ENCODE measurements around the gene AGBL5.

AGBL5 gene

DNA sequence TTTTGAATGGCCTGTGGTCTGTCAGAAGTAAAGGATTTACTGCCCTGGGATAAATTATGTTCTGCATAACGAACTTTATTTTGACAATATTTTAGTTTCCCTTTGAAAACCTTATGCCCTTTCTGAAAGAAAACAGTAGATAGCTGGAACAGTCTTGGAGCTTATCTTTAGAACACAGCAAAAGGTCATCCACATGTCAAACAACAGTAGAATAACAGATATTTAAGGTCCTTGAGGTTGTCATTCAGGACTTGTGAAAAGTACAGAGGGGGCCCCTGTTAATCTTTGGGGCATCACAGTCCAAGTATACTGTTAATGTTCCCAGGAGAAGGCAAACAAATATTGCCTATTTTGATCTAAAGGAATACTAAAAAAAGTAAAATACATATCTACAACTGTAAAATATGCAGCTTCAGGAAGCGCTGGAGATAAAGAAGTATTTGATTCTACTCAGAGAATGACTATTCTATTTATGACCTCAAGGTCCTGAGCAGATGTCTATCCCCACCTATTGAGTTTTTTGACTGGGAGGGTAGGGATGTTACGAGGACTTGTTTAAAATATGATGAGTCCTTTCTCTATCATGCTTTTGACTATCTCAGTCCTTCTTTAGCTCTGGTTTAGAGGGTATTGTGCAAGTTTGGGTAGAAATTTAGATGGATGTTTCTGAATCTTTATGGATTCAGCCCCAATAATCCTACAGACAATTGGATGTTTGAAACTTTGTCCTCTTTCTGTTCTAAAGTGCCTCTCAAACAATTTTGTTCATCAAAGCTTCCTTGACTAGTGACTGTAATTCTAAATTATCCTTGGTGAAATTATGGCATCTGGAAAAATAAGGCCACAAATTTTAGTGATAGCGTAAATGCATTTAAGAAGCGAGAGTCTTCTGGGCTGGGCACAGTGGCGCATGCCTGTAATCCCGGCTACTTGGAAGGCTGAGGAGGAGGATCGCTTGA is 43.8 kb upstream of the AGBL5 start:
- ChIA-PET CTCF (interaction anchor here (1.2 to 18.4 kb wide), 4 partner anchors 9 to 162 kb away, joined by 3 to 663 read pairs (median 11); partner anchors contain the start of gene MAPRE3), POLR2A (no interaction called here)
- H3K4me3 ChIP-seq (ENCODE audit: low read depth, low read length): no peak overlapping the region
- TF ChIP-seq, protein P1, sequence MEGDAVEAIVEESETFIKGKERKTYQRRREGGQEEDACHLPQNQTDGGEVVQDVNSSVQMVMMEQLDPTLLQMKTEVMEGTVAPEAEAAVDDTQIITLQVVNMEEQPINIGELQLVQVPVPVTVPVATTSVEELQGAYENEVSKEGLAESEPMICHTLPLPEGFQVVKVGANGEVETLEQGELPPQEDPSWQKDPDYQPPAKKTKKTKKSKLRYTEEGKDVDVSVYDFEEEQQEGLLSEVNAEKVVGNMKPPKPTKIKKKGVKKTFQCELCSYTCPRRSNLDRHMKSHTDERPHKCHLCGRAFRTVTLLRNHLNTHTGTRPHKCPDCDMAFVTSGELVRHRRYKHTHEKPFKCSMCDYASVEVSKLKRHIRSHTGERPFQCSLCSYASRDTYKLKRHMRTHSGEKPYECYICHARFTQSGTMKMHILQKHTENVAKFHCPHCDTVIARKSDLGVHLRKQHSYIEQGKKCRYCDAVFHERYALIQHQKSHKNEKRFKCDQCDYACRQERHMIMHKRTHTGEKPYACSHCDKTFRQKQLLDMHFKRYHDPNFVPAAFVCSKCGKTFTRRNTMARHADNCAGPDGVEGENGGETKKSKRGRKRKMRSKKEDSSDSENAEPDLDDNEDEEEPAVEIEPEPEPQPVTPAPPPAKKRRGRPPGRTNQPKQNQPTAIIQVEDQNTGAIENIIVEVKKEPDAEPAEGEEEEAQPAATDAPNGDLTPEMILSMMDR (IDR thresholded peaks at IDR 0.05; ENCODE audit: insufficient read depth, low read length, missing control alignments): no peak
- DNase-seq (ENCODE audit: low read depth, low spot score): no peak

DNA sequence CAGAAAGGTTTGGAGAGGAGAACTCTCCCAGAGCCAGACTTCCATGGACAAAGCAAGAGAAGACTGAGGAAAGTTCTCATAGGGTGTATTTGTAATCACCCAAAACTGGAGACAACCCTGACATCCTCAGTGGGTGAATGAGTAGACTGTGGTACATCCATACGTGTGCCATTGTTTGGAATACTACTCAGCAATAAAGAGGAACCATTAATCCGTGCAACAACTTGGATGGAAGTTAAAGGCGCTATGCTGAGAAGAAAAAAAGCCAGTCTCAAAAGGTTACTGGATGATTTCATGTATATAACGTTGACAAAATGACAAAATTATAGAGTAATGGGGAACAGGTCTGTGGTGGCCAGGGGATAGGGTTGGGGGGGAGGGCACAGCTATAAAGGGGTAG is 42.8 kb upstream of the AGBL5 start:
- CTCF ChIA-PET: interaction anchor here (1.4 to 18.4 kb wide), 4 partner anchors 12 to 163 kb away, joined by 5 to 663 read pairs (median 10); partner anchors contain the start of gene MAPRE3
- POLR2A ChIA-PET: no interaction called here
- TF ChIP-seq, protein P1 (IDR thresholded peaks at IDR 0.05; ENCODE audit: insufficient read depth, low read length, missing control alignments): no peak
- H3K4me3 ChIP-seq (ENCODE audit: low read depth, low read length): no peak overlapping the region
- no peak for DNase-seq (ENCODE audit: low read depth, low spot score)

DNA sequence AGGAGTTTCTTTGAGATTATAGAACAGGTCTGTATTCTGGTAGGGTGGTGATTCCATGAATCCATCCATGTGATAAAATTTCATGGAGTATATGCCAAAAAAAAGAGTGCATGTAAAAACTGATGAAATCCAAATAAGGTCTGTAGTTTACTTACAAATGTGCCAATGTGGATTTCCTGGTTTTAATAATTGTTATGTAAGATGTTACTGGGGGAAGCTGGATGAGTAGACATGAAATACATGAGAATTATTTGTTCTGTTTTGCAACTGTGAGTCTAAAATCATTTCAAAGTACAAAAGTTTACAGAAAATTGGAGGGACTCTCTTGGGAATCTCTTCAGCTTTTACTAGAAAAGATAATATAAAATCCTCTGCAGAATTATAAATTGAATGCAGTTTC is 42.4 kb upstream of the AGBL5 start:
- ChIA-PET POLR2A (no interaction called here), CTCF (interaction anchor here (1.0 to 18.4 kb wide), 5 partner anchors 12 to 163 kb away, joined by 3 to 663 read pairs (median 5); partner anchors contain the start of gene MAPRE3)
- TF ChIP-seq, protein P1 (IDR thresholded peaks at IDR 0.05; ENCODE audit: insufficient read depth, low read length, missing control alignments): no peak
- no peak overlapping the region for H3K4me3 ChIP-seq (ENCODE audit: low read depth, low read length)
- no peak for DNase-seq (ENCODE audit: low read depth, low spot score)

DNA sequence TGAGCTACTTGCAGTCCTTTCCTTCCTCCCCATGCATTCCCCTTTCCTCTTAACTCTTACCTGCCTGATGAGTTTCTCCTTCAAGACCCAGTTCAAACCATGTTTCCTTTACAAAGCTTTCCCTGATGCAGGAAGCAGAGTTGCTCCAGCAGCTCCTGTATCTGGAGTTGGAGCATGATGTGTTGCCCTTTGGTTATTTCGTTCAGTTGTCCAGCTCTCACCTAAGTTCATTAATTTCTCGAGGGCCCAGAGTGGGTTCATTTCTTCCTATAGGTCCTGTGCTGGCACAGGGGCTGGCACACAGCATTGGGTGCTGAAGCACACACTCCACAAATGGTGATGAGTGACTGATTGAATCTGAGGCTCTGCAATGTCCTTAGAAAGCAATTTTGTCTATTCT is 41.8 kb upstream of the AGBL5 start:
- H3K4me3 ChIP-seq (ENCODE audit: low read depth, low read length): no peak overlapping the region
- ChIA-PET CTCF (interaction anchor here (1.0 to 18.4 kb wide), 5 partner anchors 13 to 164 kb away, joined by 3 to 663 read pairs (median 5); partner anchors contain the start of gene MAPRE3), POLR2A (no interaction called here)
- TF ChIP-seq, protein P1 (IDR thresholded peaks at IDR 0.05; ENCODE audit: insufficient read depth, low read length, missing control alignments): no peak
- no peak for DNase-seq (ENCODE audit: low read depth, low spot score)

DNA sequence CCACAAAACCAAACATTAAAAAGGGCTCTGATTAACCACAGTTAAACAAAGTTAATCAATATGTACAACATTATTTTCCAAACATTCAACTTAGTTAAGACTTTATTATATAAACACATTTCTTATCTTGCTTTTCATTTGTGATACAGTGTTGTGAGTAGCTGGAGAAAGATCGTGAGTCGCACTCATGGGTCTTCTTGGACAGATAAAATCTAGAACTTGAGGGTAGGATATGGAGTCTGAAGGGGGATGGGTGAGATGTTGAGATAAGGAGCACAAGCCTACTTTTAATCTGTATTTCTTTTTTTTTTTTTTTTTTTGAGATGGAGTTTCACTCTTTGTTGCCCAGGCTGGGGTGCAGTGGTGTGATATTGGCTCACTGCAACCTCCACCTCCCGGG is 41.3 kb upstream of the AGBL5 start:
- CTCF ChIA-PET: interaction anchor here (1.0 to 18.4 kb wide), 6 partner anchors 13 to 164 kb away, joined by 3 to 663 read pairs (median 5); partner anchors contain the start of gene MAPRE3
- POLR2A ChIA-PET: no interaction called here
- DNase-seq (ENCODE audit: low read depth, low spot score): no peak
- TF ChIP-seq, protein P1 (IDR thresholded peaks at IDR 0.05; ENCODE audit: insufficient read depth, low read length, missing control alignments): no peak
- no peak overlapping the region for H3K4me3 ChIP-seq (ENCODE audit: low read depth, low read length)

DNA sequence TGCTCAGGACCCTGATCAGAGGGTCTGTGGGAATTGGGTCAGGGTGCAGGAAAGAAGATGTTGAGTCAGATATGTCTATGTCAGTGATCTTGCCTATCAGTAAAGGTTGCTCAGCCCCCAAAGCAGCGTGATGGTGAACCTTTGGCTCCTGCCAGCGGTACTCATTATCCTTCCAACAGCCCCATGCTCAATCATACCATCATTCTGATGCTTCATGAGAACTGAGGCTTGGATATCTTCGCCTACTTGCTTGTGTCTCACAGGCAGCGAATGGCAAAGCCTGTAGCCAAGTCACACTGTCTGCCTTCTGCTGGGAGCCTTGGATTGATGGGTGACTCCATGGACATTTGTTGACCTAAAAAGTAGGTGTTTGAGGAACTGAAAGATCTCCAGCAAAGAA is 37.7 kb upstream of the AGBL5 start:
- CTCF ChIA-PET: interaction anchor here (1.1 to 18.4 kb wide), 4 partner anchors 10 to 168 kb away, joined by 3 to 663 read pairs (median 9); partner anchors contain the start of gene MAPRE3
- DNase-seq (ENCODE audit: low read depth, low spot score): no peak

More for the DNA sequence above, 37.7 kb upstream of the AGBL5 start:
- POLR2A ChIA-PET: interaction anchor here (0.6 kb wide), 1 partner anchor 151 kb away, joined by 3 read pairs; no protein-coding TSS in a partner anchor
- TF ChIP-seq, protein P1 (IDR thresholded peaks at IDR 0.05; ENCODE audit: insufficient read depth, low read length, missing control alignments): no peak
- H3K4me3 ChIP-seq (ENCODE audit: low read depth, low read length): no peak overlapping the region

Data from AG04449 (cell line).